K562 (cell line): ENCODE data around the gene NUP50. TPM values are rescaled to one million over a fixed set of nuclear protein-coding genes. Genes with fewer than 3 reads are reported as not detected.

Experiments used
- EP400 ChIP-seq: fragments of 450-650 bp; IDR thresholded peaks from 2 replicates; pipeline ENCODE4 v1.6.1; 2017; ENCODE audit warnings: antibody characterized with exemption, mild to moderate bottlenecking, moderate library complexity
- FOXK2 ChIP-seq, 2 experiments: fragments of 450-650 bp; IDR thresholded peaks in 1 of 2; conservative IDR thresholded peaks in 1 of 2; 2 replicates each; pipeline ENCODE4 v1.6.1; 2016; ENCODE audit warnings: low read depth in 2 of 2, mild to moderate bottlenecking in 1 of 2
- ID3 ChIP-seq, 2 experiments: fragments of 250-450 bp in 1 of 2; fragments of 450-650 bp in 1 of 2; sonication (Bioruptor Pico) in 1 of 2; IDR thresholded peaks; 2 replicates each; pipeline versions ENCODE4 v1.6.1 to v1.8.0; 2016 to 2021; ENCODE audit warnings: mild to moderate bottlenecking in 2 of 2, moderate library complexity in 2 of 2, missing compliant biosample characterization in 1 of 2, missing genetic modification characterization in 1 of 2
- MYNN ChIP-seq, 2 experiments: sonication (generic); formaldehyde crosslinking in 1 of 2; IDR thresholded peaks; 2 replicates each; pipeline versions ENCODE4 v1.5.0 to v1.6.1; 2016 to 2020; ENCODE audit warnings: antibody characterized with exemption in 1 of 2, missing genetic modification reagents in 1 of 2
- PRDM10 ChIP-seq: fragments of 450-650 bp; IDR thresholded peaks from 2 replicates; pipeline ENCODE4 v1.6.1; 2018; ENCODE audit not compliant: partially characterized antibody
- RBM34 ChIP-seq: fragments of 200-400 bp; formaldehyde crosslinking; IDR thresholded peaks from 2 replicates; pipeline ENCODE4 v1.6.1; 2018; ENCODE audit warnings: low read length, borderline replicate concordance; ENCODE audit not compliant: insufficient read depth
- ZBTB43 ChIP-seq: sonication (generic); formaldehyde crosslinking; IDR thresholded peaks from 2 replicates; pipeline ENCODE4 v1.8.0; 2023; ENCODE audit warnings: mild to moderate bottlenecking, missing genetic modification reagents
- ZFP30 ChIP-seq: fragments of 250-450 bp; sonication (Bioruptor Pico); IDR thresholded peaks from 2 replicates; pipeline ENCODE4 v1.8.0; 2022; ENCODE audit warnings: moderate library complexity, mild to moderate bottlenecking, inconsistent platforms, borderline replicate concordance
- ZKSCAN1 ChIP-seq: fragments of 150-350 bp; IDR thresholded peaks from 2 replicates; pipeline ENCODE4 v1.6.1; 2016; ENCODE audit warnings: low read depth, low read length
- ZNF695 ChIP-seq: fragments of 450-650 bp; formaldehyde crosslinking; IDR thresholded peaks from 2 replicates; pipeline ENCODE4 v1.4.0; 2020; ENCODE audit warnings: mild to moderate bottlenecking, moderate library complexity
- polyA plus RNA-seq, 8 experiments: library from polyadenylated mRNA; depleted of rRNA in 4 of 8; stranded (reverse) in 5 of 8; unstranded in 3 of 8; fragments of >200 nt; fragmentation: Nextera tagmentation in 2 of 8; fragmentation: Illumina TruSeq in 1 of 8; extraction: Ambion mirVana in 2 of 8; extraction: Trizol in 1 of 8; gene quantifications; 2 replicates each; pipeline versions ENCODE4 v1.2.1 to v1.2.3, GENCODE V29; 2011 to 2014; ENCODE audit warnings: inconsistent platforms in 1 of 8, missing spikeins in 1 of 8
- total RNA-seq, 7 experiments: library from RNA; depleted of rRNA in 6 of 7; stranded (reverse); fragments of >200 nt in 6 of 7; fragmentation: Illumina TruSeq in 2 of 7; extraction: Trizol in 2 of 7; gene quantifications; 2 replicates each; pipeline versions ENCODE4 v1.2.1 to v1.2.3, GENCODE V29; 2011 to 2021; ENCODE audit warnings: low replicate concordance in 1 of 7

NUP50 gene
- total and polyA plus RNA-seq, 9 of the 15 experiments (the other 6 are each of a cell fraction or from before 2014, with no cell fraction given), result 23.8 to 83.7 (median 55.3) TPM

- TF ChIP-seq ID3 (CRISPR knock-in tag; IDR thresholded peaks at IDR 0.05), result no peak
- TF ChIP-seq ID3 (tag; IDR thresholded peaks at IDR 0.05), result no peak
- no peak for TF ChIP-seq ZKSCAN1
- no peak for TF ChIP-seq PRDM10
- TF ChIP-seq ZBTB43 (CRISPR knock-in tag), result no peak
- TF ChIP-seq ZFP30 (CRISPR knock-in tag), result no peak
- TF ChIP-seq RBM34, result no peak
- no peak for TF ChIP-seq FOXK2 (conservative IDR thresholded peaks at IDR 0.05 in 1 of 2, IDR thresholded peaks at IDR 0.05 in 1 of 2; ENCODE audit: low read depth in 2 of 2)
- no peak for TF ChIP-seq MYNN (IDR thresholded peaks at IDR 0.05)
- no peak for TF ChIP-seq MYNN (CRISPR knock-in tag; IDR thresholded peaks at IDR 0.05)
- no peak for TF ChIP-seq EP400
- no peak for TF ChIP-seq ZNF695
Observed at GRCh38 chr22:45205276-45205925, 41.7 kb downstream of the NUP50 start (continued).
